GM21723 (cell line): Measurements from ENCODE around the gene RIC8A.

Experiments used
- ATAC-seq: cut with Tn5 transposase; IDR thresholded peaks from one replicate; pipeline ENCODE4 v1.9.1; 2021; ENCODE audit warnings: mild to moderate bottlenecking, moderate library complexity; ENCODE audit not compliant: unreplicated experiment

The RIC8A gene

GRCh38 chr11:240315-240714, 32.8 kb downstream of the RIC8A start:
- ATAC-seq: no peak

- ATAC-seq: no peak
Observed at GRCh38 chr11:241634-242033, 34.1 kb downstream of the RIC8A start.

- ATAC-seq: no peak
Observed at GRCh38 chr11:244376-244775, 36.9 kb downstream of the RIC8A start.

- no peak for ATAC-seq
Observed at GRCh38 chr11:249062-249461, 41.6 kb downstream of the RIC8A start.

DNA sequence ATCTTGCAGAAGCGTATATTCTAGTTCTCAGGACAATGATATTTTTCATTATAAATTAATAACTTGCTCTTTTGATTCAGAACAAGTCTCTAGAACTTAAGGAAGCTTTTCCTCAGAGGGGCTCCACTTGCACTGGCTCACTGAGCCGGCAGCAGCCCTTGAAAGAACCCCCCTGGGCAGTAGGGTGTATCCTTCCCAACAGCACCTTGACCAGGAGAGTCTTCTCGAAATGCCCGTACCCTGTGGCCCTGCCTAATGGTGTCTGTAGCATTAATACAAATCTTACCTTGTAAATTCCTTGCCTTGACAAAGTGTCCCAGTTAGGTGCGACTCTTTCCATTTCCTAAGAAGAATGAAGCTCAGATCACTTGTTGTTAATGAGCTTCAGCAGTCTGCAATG, 42.8 kb downstream of the RIC8A start:
- no peak for ATAC-seq

DNA sequence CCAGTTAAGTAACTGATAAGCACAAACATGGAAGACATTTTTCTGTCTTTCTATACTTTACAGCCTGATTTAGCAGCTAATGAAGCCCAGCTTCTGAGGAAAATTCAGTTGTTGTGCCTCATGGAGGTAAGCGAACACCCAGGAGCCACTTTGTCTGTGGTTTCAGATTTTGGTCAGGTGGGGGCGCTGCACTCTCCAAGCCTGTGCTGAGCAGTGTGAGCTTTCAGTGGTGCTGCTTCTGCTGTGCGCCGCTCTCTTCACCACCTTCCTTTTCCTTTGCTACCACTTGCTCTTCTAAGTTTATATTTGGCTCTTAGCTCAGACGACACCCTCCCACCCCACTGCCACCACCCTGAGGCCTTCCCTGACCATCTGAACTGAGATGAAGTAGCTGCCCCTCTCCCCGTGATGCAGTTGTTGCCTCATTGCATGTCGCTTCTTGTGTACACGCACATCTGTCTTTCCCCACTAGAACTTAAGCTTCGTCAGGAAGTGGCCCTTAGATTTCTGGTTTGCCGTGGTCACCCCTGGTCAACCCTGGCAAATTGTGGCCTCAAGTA, 43.3 kb downstream of the RIC8A start:
- no peak for ATAC-seq

- ATAC-seq: no peak
Observed at GRCh38 chr11:251550-251949, 44.0 kb downstream of the RIC8A start.

DNA sequence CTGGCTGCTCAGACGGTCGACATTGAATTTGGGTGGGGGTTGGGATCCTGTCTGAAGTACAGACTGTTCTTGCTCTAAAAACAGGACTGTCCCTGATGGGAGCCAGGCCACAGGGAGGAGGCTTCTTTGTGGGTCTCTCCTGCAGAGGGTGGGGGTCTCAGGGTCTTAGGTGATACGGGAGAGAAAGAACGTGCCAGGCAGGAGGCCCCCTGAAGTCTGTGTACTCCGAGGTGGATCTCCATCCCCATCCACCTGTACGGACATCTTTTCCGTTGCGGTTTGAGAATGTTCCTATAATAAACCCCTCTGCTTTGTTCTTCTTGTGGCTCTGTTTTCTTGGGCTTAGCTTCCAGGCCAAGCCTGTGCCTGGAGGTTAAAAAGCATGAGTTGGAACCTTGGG, 45.2 kb downstream of the RIC8A start:
- ATAC-seq: no peak

GRCh38 chr11:253160-253885, 45.8 kb downstream of the RIC8A start:
- no peak for ATAC-seq

- no peak for ATAC-seq
Observed at GRCh38 chr11:253886-254270, 46.4 kb downstream of the RIC8A start.

- ATAC-seq: no peak
Observed at GRCh38 chr11:255176-255575, 47.7 kb downstream of the RIC8A start.

DNA sequence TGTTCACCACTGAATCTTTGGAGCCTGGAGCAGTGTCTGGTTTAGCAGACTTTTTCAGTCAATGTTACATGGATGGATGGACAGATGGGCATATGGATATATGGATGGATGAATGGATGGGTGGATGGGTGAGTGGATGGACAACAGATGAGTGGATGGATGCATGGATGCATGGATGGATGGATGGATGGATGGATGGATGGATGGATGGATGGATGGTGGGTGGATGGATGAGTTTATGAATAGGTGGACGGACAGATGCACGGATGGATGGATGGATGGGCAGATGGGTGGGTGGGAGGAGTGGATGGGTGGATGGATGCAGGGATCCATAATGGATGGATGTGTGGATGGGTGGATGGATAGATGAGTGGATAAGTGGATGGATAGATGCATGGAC, 48.3 kb downstream of the RIC8A start:
- no peak for ATAC-seq

- ATAC-seq: no peak
Observed at GRCh38 chr11:256952-257737, 49.6 kb downstream of the RIC8A start.

GRCh38 chr11:257766-258493, 50.4 kb downstream of the RIC8A start:
- no peak for ATAC-seq

GRCh38 chr11:259413-259812, 51.9 kb downstream of the RIC8A start:
- ATAC-seq: no peak

DNA sequence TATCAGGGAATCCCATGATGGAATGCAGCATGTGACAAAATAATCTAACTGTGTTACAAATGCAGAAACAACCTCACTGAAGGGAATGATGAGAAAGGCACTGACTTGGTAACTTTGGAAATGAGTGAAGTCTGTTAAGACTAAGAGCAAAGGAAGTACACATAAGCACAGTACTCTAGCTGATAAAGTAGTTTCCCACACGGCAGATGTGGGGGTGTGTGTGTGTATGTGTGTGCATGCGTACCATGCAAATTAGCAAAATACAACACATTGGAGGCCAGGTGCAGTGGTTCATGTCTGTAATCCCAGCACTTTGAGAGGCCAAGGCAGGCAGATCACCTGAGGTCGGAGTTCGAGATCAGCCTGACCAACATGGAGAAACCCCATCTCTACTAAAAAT, 54.1 kb downstream of the RIC8A start:
- no peak for ATAC-seq
